ENCODE measurements around the gene AGR2.

AGR2 gene

GRCh38 chr7:16812542-16813231 is 7.9 kb upstream of the AGR2 start:
- no peak for DNase-seq

DNA sequence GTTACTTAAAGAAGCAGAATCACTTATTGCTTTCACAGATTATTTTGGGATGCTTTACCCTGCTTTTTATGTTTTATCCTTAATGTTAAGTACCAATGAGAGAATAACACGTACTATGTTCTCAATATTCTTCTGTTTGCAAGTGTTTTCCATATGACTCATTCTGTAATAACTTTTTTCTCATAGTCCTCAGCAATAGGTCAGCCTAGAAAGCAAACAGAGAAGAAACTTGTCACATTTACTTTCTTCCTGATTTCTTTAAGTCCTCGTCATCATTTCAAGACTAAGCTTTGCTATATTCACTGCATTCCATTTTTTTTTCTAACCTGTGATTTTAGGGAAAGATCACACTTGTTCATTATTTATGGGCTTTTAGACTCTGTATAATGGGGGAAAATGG is 6.8 kb upstream of the AGR2 start:
- no peak for DNase-seq

DNA sequence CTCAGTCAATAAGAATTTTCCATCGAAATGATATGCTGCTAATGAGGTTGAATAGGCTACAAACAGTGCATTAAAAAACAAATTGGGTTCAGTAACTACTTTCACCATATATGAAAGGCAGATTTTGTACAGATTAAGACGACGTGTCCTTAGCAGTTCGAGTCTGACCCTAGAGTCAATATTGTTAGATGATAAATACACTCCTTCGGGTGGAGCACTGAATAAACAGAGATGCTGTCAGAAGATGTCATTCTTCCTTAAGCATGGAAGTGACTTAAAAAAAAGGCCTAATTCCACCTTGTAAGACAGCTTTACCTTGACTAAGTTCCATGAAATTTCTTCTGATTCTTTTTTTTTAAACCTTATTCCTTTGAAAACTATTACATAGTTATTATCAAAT is 5.8 kb upstream of the AGR2 start:
- no peak for DNase-seq

DNA sequence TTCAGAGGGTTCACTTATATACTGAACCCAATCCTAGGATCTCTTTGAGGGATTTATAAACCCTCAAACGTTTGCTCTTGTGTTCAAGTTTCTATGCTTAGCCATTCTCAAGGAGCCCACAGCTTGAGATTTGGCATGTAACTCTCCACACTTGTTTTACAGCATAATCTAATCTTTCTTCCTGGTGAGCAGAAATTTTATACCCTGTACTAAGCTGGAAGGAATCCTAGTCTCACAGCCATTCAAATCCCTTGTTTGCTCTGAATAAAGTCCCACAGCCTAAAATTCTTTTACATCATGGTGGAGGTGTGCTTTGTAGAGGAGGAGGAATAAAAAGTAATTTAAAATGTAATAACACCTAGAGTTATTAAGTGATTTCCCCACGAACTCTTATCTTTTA is 5.3 kb upstream of the AGR2 start:
- DNase-seq: no peak

DNA sequence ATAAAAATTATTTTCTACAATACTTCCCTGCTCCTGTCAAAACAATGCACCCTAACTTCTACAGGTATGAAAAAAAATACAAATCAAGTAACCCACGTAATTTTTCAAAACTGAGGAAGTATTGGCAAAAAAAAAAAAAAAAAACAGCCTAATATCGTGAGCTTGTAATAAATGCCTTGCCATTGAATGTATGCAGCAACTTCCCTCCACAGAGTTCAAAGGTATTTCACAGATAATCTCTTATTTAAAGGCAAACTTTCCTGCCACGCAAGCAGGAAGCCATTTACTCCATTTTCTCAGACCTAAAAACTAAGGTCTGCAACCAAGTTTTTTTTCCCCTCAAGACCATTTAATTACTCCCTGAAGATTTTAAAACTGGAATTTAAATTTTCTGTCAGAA is 642 bp upstream of the AGR2 start:
- no peak for DNase-seq

DNA sequence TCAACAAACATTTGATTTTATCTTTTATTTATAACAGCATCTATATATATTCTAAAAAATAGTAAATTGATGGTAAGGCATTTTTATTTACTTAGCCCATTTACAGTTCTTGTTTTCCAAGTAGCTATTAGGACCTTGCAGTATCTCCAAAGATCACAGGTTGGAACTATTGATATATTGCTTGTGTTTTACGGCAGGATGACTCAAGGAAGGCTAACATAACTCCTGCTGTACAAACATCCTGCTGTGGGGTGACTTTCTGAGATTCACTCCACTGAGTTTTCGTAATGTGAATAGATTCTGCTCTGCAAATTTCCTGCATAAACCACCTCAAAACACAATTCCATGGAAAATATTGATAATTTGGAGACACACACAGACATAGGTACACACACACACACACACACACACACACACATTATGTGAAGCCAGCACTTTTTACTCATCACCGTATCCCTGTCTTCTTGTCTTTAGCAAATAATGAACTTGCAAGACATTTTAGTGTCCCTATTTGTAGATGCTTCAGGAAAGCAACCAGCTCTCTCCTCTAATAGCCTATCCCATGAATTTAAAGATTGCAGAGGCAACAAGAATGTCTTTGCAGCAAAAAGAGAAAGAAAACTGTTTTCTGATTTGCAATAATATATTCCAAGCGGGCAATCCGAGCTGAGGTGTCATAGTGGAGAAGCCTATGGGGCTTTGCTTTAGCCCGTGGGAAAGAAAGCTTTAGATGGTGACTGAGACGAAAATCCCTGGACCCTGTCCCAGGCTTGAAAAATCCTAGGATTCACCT is 722 bp downstream of the AGR2 start:
- no peak for DNase-seq

- DNase-seq: no peak
Measured at GRCh38 chr7:16803125-16803524, 1.7 kb downstream of the AGR2 start.

- no peak for DNase-seq
Measured at GRCh38 chr7:16801579-16801978, 3.2 kb downstream of the AGR2 start.

DNA sequence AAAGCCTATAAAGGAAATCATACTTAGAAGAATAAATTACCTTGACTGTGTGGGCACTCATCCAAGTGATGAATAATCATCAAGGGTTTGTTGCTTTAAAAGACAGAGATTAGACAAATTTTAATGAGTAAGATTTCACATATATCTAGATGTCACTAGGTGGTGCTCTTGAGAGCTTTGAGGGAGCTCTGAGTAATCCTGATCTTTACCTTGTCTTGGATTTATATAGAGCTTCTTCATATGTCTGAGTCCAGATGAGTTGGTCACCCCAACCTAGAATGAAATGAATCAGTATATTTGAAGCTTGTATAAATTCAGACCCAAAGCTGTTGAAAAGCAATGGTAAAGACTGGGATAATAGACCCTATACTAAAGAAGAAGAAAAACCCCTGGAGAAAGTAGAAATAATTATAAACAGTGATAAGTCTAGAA is 3.7 kb downstream of the AGR2 start:
- DNase-seq: no peak

DNA sequence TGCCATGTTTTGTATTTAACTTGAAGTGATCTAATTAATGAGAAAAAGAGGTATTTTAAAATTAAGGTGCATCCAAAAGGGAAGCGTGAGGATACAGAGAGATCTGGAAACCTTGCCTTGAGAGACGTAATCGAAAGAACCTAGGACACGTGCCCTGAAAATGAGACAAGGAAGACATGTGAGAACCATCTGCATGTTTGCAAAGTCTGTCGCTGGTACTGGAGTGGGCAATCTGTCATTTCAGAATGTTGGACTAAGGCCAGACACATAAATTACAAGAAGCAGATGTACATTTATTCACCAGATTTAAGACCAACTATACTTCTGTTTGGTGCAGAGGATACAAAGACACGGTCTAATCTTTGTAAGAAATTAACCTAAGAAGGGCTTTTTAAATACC is 9.2 kb downstream of the AGR2 start:
- no peak for DNase-seq

GRCh38 chr7:16794986-16795385 is 9.8 kb downstream of the AGR2 start:
- no peak for DNase-seq

- DNase-seq: no peak
Measured at GRCh38 chr7:16791905-16792698, 12.7 kb downstream of the AGR2 start.

- DNase-seq: no peak
Measured at GRCh38 chr7:16791071-16791470, 13.7 kb downstream of the AGR2 start.

GRCh38 chr7:16787127-16787526 is 17.7 kb downstream of the AGR2 start:
- DNase-seq: no peak

DNA sequence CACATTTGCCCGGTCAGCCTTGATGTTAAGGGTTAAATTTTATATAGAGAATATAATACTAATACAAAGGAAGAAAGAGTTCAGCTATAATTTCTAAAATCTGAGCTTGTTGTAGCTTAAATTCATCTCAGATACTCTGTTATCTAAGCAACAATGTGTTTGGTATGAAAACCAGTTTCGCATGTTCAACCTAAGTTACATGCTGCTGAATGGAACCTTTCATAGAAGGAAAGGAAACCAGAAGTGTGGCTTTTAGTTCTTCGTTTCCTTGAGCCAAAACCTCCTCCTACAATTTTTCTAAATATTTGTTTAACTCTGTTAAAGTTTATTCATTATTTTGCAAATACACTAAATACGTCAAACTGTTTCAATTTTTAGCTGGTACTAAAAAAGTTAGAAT is 18.5 kb downstream of the AGR2 start:
- no peak for DNase-seq

DNA sequence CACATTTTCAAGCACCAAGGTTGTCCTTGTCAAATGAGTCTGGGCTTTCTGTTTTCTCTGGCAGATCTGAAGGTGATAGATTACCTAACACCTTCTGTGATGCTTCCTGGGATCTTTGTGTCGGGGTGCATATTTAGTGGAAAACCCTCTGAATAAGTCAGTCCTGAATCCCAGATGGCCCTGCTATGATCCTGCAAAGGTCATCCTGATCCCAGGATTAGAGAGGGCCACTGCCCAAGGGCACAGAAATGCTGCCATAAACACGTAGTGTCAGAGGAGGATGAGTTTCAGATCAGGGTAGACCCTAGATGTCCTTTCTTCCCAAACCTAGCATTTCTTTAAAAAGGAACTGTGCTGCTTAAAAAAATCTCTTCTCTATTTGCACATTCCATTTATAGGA is 19.0 kb downstream of the AGR2 start:
- no peak for DNase-seq

DNA sequence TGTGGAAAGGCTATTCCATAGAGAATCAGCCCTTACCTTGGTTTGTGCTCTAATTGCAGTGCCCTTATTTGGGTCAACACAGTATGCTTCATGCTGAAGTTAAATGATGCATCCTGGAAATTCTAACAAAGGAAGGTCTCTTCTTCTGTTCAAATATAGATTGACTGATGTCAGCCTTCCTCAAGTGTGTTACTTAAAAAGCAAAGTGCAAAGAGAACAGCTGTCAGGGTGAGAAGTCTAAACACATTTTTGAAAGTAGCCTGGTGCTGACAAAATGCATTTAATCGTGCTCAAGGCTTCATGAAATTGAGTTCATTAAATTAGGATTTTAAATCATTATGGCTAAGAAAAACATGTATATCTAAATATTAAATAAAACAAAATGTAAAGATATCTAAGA is 19.5 kb downstream of the AGR2 start:
- DNase-seq: no peak

GRCh38 chr7:16780596-16780995 is 24.2 kb downstream of the AGR2 start:
- DNase-seq: no peak

- DNase-seq: no peak
Measured at GRCh38 chr7:16779051-16779450, 25.7 kb downstream of the AGR2 start.

DNA sequence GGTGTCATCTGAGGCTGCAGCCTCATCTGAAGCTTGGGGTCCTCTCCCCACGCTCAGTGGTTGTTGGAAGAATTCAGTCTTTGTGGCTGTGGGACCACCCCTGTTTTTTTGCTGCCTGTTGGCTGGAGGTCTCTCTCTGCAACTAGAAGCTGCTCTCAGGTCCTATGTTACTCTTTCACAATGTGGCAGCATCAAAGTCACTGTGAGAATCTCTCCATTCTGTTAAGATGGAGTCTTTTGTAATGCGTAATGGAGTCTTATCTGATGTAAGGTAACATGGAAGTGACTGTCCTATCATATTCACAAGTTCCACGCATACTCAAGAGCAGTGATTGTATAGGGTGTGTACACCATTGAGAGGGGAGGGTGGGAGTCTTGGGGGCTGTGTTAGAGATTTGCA is 26.3 kb downstream of the AGR2 start:
- DNase-seq: no peak

- no peak for DNase-seq
Measured at GRCh38 chr7:16776053-16776452, 28.7 kb downstream of the AGR2 start.

DNA sequence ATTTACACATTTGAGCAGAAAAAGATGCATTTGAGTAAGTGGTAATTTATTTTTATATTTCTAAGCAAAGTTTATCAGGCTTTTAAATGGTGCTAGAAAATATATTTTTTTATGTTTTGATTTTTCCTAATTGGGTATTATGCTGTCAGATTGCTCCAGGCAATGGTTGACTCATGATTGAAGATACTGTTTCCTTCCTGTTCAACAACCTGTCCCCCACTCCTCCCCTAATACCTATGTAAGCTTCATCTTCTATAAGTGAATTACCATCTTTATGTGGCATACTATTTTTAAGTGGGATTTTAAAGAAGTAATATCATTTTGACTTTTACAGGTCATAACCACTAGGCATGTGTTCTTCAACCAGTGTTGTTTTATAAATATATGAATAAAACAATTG is 29.8 kb downstream of the AGR2 start:
- DNase-seq: no peak

DNA sequence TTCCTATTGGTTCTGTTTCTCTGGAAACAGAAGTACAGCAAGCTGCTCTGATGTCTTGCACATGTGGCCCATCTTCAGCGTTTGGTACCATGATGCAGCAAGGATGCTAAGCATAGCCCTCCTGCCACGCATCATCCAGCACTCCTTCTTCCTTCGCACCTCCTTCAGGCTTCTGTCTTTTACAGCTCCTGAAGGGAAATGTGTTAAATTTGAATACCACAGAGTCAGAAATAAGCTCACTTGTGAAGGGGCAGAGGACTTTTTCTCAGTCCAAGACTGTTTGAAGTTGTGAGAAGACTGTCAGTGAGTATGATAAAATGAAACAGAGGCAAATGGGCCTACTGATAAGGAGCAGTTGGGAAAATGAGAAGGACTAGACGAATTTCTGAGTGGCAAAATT is 30.5 kb downstream of the AGR2 start:
- no peak for DNase-seq

DNA sequence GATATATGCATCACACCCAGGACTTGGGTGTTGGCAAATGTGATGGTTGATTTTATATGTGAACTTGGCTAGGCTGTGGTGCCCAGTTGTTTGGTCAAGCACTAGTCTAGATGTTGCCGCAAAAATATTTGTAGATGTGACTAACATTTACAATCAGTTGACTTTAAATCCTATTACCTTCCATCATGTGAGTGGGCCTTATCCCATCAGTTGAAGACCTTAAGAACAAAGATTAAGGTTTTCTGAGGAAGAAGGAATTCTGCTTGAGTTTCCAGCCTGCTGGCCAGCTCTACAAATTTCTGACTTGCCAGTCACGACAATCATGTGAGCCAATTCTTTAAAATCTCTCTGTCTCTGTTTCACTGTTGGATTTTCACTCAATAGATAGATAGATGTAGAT is 30.9 kb downstream of the AGR2 start:
- no peak for DNase-seq

Data from activated gamma-delta T cell (primary cell).